ENCODE results near the gene MS4A1. TPM values are rescaled to one million over a fixed set of nuclear protein-coding genes. Genes with fewer than 3 reads are reported as not detected.

MS4A1 gene
- total RNA-seq: 1 to 10 TPM in 4 of 6 donors, under 1 TPM in 1, not detected in 1; 0.15 to 2.5 (median 1.5) TPM

GRCh38 chr11:60455531-60456042 is at the start of gene MS4A1:
Gene MS4A1, plus strand, starts transcription at chr11:60455847. Its CDS starts 6,528 bp downstream, at chr11:60462375.
- ATAC-seq (ENCODE audit: low FRiP score in 2 of 2): no peak

GRCh38 chr11:60420015-60420414 is 35.6 kb upstream of the MS4A1 start:
- DNase-seq (no peak), ATAC-seq (ENCODE audit: low FRiP score in 2 of 2) (no peak)
- no peaks in the 10 kb centered on the region for H3K27me3 ChIP-seq
- WGBS, 2 donors: 27 to 30% methylated on average over 2 of the region's 2 CpGs
- H3K27ac ChIP-seq: no peak overlapping the region
- no peaks in the 10 kb centered on the region for H3K36me3 ChIP-seq
- H3K4me3 ChIP-seq: no peak overlapping the region
- H3K9me3 ChIP-seq: peaks cover 0 to 7% (median 0%) of the 10 kb centered on the region in 4 donors
- no peaks in the 10 kb centered on the region for H3K4me1 ChIP-seq
- TF ChIP-seq POLR2AphosphoS5 (IDR thresholded peaks at IDR 0.05) (no peak), EP300 (IDR thresholded peaks at IDR 0.05) (no peak), POLR2A (IDR thresholded peaks at IDR 0.05) (no peak), CTCF (IDR thresholded peaks at IDR 0.05) (no peak)

More at GRCh38 chr11:60455531-60456042, at the start of gene MS4A1:
- no peak for DNase-seq
- 60 to 64% methylated on average over 4 of the region's 4 CpGs for WGBS, 2 donors
- no peaks in the 10 kb centered on the region for H3K27me3 ChIP-seq
- no peak within 1 kb of the TSS for H3K27ac ChIP-seq
- H3K4me1 ChIP-seq: no peaks in the 10 kb centered on the region
- H3K9me3 ChIP-seq: peaks cover 0 to 3% (median 0%) of the 10 kb centered on the region in 4 donors
- TF ChIP-seq EP300 (IDR thresholded peaks at IDR 0.05): no peak
- no peak for TF ChIP-seq CTCF (IDR thresholded peaks at IDR 0.05)
- no peak for TF ChIP-seq POLR2AphosphoS5 (IDR thresholded peaks at IDR 0.05)
- TF ChIP-seq POLR2A (IDR thresholded peaks at IDR 0.05): no peak
- H3K4me3 ChIP-seq: no peak within 1 kb of the TSS
- no peaks in the 10 kb centered on the region for H3K36me3 ChIP-seq

GRCh38 chr11:60422609-60423008 is 33.0 kb upstream of the MS4A1 start:
- no peak for TF ChIP-seq POLR2A (IDR thresholded peaks at IDR 0.05)
- no peak for TF ChIP-seq CTCF (IDR thresholded peaks at IDR 0.05)
- no peak for TF ChIP-seq POLR2AphosphoS5 (IDR thresholded peaks at IDR 0.05)
- no peak for TF ChIP-seq EP300 (IDR thresholded peaks at IDR 0.05)
- Histone ChIP-seq H3K27me3 (no peaks in the 10 kb centered on the region), H3K36me3 (no peaks in the 10 kb centered on the region), H3K4me3 (no peak overlapping the region), H3K27ac (no peak overlapping the region), H3K9me3 (peaks cover 0 to 7% (median 0%) of the 10 kb centered on the region in 4 donors), H3K4me1 (no peaks in the 10 kb centered on the region)
- WGBS, 2 donors: 90 to 92% methylated on average over 1 of the region's 1 CpG
- DNase-seq (no peak), ATAC-seq (ENCODE audit: low FRiP score in 2 of 2) (no peak)

GRCh38 chr11:60428517-60428916 is 27.1 kb upstream of the MS4A1 start:
- no peaks in the 10 kb centered on the region for H3K36me3 ChIP-seq
- DNase-seq (no peak), ATAC-seq (ENCODE audit: low FRiP score in 2 of 2) (no peak)
- WGBS, 2 donors: 65 to 69% methylated on average over 2 of the region's 2 CpGs
- H3K27me3 ChIP-seq: no peaks in the 10 kb centered on the region
- H3K4me1 ChIP-seq: no peaks in the 10 kb centered on the region
- TF ChIP-seq CTCF (IDR thresholded peaks at IDR 0.05) (no peak), POLR2A (IDR thresholded peaks at IDR 0.05) (no peak), EP300 (IDR thresholded peaks at IDR 0.05) (no peak), POLR2AphosphoS5 (IDR thresholded peaks at IDR 0.05) (no peak)
- no peaks in the 10 kb centered on the region for H3K9me3 ChIP-seq
- H3K4me3 ChIP-seq: no peak overlapping the region
- no peak overlapping the region for H3K27ac ChIP-seq

GRCh38 chr11:60429272-60429671 is 26.4 kb upstream of the MS4A1 start, which contains the start of gene MS4A5:
Gene MS4A5, plus strand, starts transcription at chr11:60429572. Its CDS starts 103 bp downstream, at chr11:60429675.
- DNase-seq (peak in 1 of 2 donors; percentile 26), ATAC-seq (ENCODE audit: low FRiP score in 2 of 2) (no peak)
- no peak for TF ChIP-seq POLR2A (IDR thresholded peaks at IDR 0.05)
- TF ChIP-seq EP300 (IDR thresholded peaks at IDR 0.05): no peak
- no peak for TF ChIP-seq CTCF (IDR thresholded peaks at IDR 0.05)
- TF ChIP-seq POLR2AphosphoS5 (IDR thresholded peaks at IDR 0.05): no peak
- no peaks in the 10 kb centered on the region for H3K9me3 ChIP-seq
- no peak within 1 kb of the TSS for H3K4me3 ChIP-seq
- H3K27ac ChIP-seq: no peak within 1 kb of the TSS
- no peaks in the 10 kb centered on the region for H3K4me1 ChIP-seq
- no peaks in the 10 kb centered on the region for H3K27me3 ChIP-seq
- no peaks in the 10 kb centered on the region for H3K36me3 ChIP-seq
- 99% methylated on average over 5 of the region's 5 CpGs for WGBS, 2 donors

All from upper lobe of left lung (tissue), 6 donors.